ENCODE results near the gene GTF3C5.
"Not testable (repeated sequence)": the region's sequence is repeated elsewhere in the genome, so short reads cannot be mapped to it uniquely, and the experiment has no call there.

Gene GTF3C5

GRCh38 chr9:133030317-133031129, at the start of gene GTF3C5:
Gene GTF3C5 (plus strand): TSS chr9:133030997. CDS start chr9:133031012, 15 bp downstream.
- peak; percentile 92 for DNase-seq

- DNase-seq = no peak
Measured at GRCh38 chr9:132982458-132982857, 48.3 kb upstream of the GTF3C5 start.

GRCh38 chr9:132983491-132984201, 47.2 kb upstream of the GTF3C5 start:
- DNase-seq = no peak

- DNase-seq = no peak
Measured at GRCh38 chr9:132984202-132985070, 46.4 kb upstream of the GTF3C5 start.

GRCh38 chr9:132985071-132985350, 45.8 kb upstream of the GTF3C5 start:
- DNase-seq = no peak

GRCh38 chr9:132985489-132985888, 45.3 kb upstream of the GTF3C5 start:
- no peak for DNase-seq

- no peak for DNase-seq
Measured at GRCh38 chr9:132986114-132986513, 44.7 kb upstream of the GTF3C5 start.

GRCh38 chr9:132986640-132987620, 43.9 kb upstream of the GTF3C5 start:
- no peak for DNase-seq

- no peak for DNase-seq
Measured at GRCh38 chr9:132988244-132989013, 42.4 kb upstream of the GTF3C5 start.

- no peak for DNase-seq
Measured at GRCh38 chr9:132989014-132989310, 41.8 kb upstream of the GTF3C5 start.

- DNase-seq = no peak
Measured at GRCh38 chr9:132989414-132989996, 41.3 kb upstream of the GTF3C5 start.

GRCh38 chr9:132989998-132990557, 40.7 kb upstream of the GTF3C5 start:
- DNase-seq = not testable (repeated sequence)

GRCh38 chr9:132990781-132991180, 40.0 kb upstream of the GTF3C5 start:
- DNase-seq = no peak

GRCh38 chr9:132991351-132992300, 39.2 kb upstream of the GTF3C5 start:
- no peak for DNase-seq

- no peak for DNase-seq
Measured at GRCh38 chr9:132993511-132993939, 37.3 kb upstream of the GTF3C5 start.

GRCh38 chr9:132994410-132995120, 36.2 kb upstream of the GTF3C5 start:
- peak in 1 of 2 experiments; percentile 28 for DNase-seq

GRCh38 chr9:132995121-132995420, 35.7 kb upstream of the GTF3C5 start:
- no peak for DNase-seq

- no peak for DNase-seq
Measured at GRCh38 chr9:132995879-132996278, 34.9 kb upstream of the GTF3C5 start.

- DNase-seq = no peak
Measured at GRCh38 chr9:132996526-132996925, 34.3 kb upstream of the GTF3C5 start.

Data from activated T-cell treated with anti-CD3 and anti-CD28 coated beads, Interleukin-2, amount 50 U/mL, for 48 hours (primary cell).